ENCODE results near the gene FDX1. TPM values are rescaled to one million over a fixed set of nuclear protein-coding genes. Genes with fewer than 3 reads are reported as not detected.
"Not testable (repeated sequence)": the region's sequence is repeated elsewhere in the genome, so short reads cannot be mapped to it uniquely, and the experiment has no call there.

The FDX1 gene
- total RNA-seq, 2 experiments from 2014 or later: 13.3 to 15.9 TPM

GRCh38 chr11:110389965-110390364, 39.8 kb upstream of the FDX1 start:
- Histone ChIP-seq H3K79me2 (ENCODE audit: insufficient read depth, low read depth, low read length) (no peaks in the 10 kb centered on the region), H3K36me3 (ENCODE audit: insufficient read depth, low read length) (no peaks in the 10 kb centered on the region), H3K4me1 (ENCODE audit: insufficient read depth, low read length, poor library complexity, severe bottlenecking) (no peaks in the 10 kb centered on the region), H3K9me3 (ENCODE audit: low read length) (no peaks in the 10 kb centered on the region), H3K9me2 (ENCODE audit: insufficient read depth, low read length) (no peaks in the 10 kb centered on the region), H4K20me1 (ENCODE audit: insufficient read depth, low read length) (no peaks in the 10 kb centered on the region), H3K4me3 (ENCODE audit: low read depth, low read length, poor library complexity, severe bottlenecking) (no peak overlapping the region), H3K27ac (ENCODE audit: low read depth, low read length, poor library complexity, severe bottlenecking) (no peak overlapping the region), H2AFZ (ENCODE audit: low read length) (no peak overlapping the region), H3K4me2 (ENCODE audit: low read length) (no peak overlapping the region)
- intact Hi-C loops (cut with micrococcal nuclease; ENCODE audit: unreplicated experiment): no loop called here
- ChIA-PET POLR2A (no interaction called here), CTCF (ENCODE audit: unreplicated experiment) (no interaction called here)
- no TSS peak for BruUV-seq (replicated peaks)
- no peak for DNase-seq (ENCODE audit: low spot score)
- TF ChIP-seq EZH2phosphoT487 (IDR thresholded peaks at IDR 0.05; ENCODE audit: borderline replicate concordance, low read depth, low read length): no peak
- TF ChIP-seq CTCF (conservative IDR thresholded peaks at IDR 0.05; ENCODE audit: low read length): no peak

GRCh38 chr11:110392056-110392455, 37.7 kb upstream of the FDX1 start:
- no TSS peak for BruUV-seq (replicated peaks)
- no peak overlapping the region for H2AFZ ChIP-seq (ENCODE audit: low read length)
- H3K9me2 ChIP-seq (ENCODE audit: insufficient read depth, low read length): no peaks in the 10 kb centered on the region
- no peak for DNase-seq (ENCODE audit: low spot score)
- no peaks in the 10 kb centered on the region for H3K4me1 ChIP-seq (ENCODE audit: insufficient read depth, low read length, poor library complexity, severe bottlenecking)
- no peaks in the 10 kb centered on the region for H3K9me3 ChIP-seq (ENCODE audit: low read length)
- ChIA-PET CTCF (ENCODE audit: unreplicated experiment) (no interaction called here), POLR2A (no interaction called here)
- no peaks in the 10 kb centered on the region for H3K79me2 ChIP-seq (ENCODE audit: insufficient read depth, low read depth, low read length)
- no peak overlapping the region for H3K27ac ChIP-seq (ENCODE audit: low read depth, low read length, poor library complexity, severe bottlenecking)
- H3K4me3 ChIP-seq (ENCODE audit: low read depth, low read length, poor library complexity, severe bottlenecking): no peak overlapping the region
- no peaks in the 10 kb centered on the region for H4K20me1 ChIP-seq (ENCODE audit: insufficient read depth, low read length)
- intact Hi-C loops (cut with micrococcal nuclease; ENCODE audit: unreplicated experiment): no loop called here
- H3K4me2 ChIP-seq (ENCODE audit: low read length): no peak overlapping the region
- TF ChIP-seq CTCF (conservative IDR thresholded peaks at IDR 0.05; ENCODE audit: low read length) (no peak), EZH2phosphoT487 (IDR thresholded peaks at IDR 0.05; ENCODE audit: borderline replicate concordance, low read depth, low read length) (no peak)
- H3K36me3 ChIP-seq (ENCODE audit: insufficient read depth, low read length): no peaks in the 10 kb centered on the region

DNA sequence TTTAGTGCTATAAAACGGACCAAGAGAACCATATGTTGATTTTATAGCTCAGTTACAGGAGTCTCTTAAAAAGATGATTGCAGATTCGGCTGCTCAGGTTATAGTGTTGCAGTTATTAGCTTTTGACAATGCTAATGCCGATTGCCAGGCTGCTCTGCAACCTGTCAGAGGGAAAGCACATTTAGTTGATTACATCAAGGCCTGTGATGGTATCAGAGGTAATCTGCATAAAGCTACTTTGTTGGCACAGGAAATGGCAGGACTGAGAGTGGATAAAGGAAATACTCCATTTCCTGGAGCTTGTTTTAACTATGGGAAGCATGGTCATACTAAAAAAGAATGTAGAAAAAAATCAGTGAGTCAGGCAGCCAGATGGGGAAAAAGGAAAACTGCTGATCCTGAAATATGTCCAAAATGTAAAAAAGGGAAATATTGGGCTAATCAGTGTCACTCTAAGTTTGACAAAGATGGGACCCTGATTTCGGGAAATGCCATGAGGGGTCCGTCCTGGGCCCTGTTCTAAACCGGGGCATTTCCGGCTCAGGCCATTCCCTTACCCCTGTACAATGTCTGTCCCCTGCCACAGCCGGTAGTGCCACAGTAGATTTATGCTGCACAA, 32.0 kb upstream of the FDX1 start:
- DNase-seq (ENCODE audit: low spot score); H3K27ac ChIP-seq (ENCODE audit: low read depth, low read length, poor library complexity, severe bottlenecking); H4K20me1 ChIP-seq (ENCODE audit: insufficient read depth, low read length); H3K4me1 ChIP-seq (ENCODE audit: insufficient read depth, low read length, poor library complexity, severe bottlenecking); H3K4me2 ChIP-seq (ENCODE audit: low read length); H3K79me2 ChIP-seq (ENCODE audit: insufficient read depth, low read depth, low read length); CTCF ChIA-PET (ENCODE audit: unreplicated experiment); H3K36me3 ChIP-seq (ENCODE audit: insufficient read depth, low read length); intact Hi-C loops (cut with micrococcal nuclease; ENCODE audit: unreplicated experiment); H3K9me3 ChIP-seq (ENCODE audit: low read length); BruUV-seq (replicated peaks); H3K9me2 ChIP-seq (ENCODE audit: insufficient read depth, low read length); H2AFZ ChIP-seq (ENCODE audit: low read length); H3K4me3 ChIP-seq (ENCODE audit: low read depth, low read length, poor library complexity, severe bottlenecking): not testable (repeated sequence)
- POLR2A ChIA-PET: interaction anchor here (0.6 kb wide), 1 partner anchor 20 kb away, joined by 3 read pairs; no protein-coding TSS in a partner anchor

DNA sequence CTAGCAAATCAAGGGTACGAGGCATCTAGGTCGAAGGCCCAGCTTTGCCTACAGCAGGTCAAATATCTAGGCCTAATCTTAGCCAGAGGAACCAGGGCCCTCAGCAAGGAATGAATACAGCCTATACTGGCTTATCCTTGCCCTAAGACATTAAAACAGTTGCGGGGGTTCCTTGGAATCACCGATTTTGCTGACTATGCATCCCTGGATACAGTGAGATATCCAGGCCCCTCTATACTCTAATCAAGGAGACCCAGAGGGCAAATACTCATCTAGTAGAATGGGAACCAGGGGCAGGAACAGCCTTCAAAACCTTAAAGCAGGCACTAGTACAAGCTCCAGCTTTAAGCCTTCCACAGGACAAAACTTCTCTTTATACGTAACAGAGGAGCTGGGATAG, 26.2 kb upstream of the FDX1 start:
- H3K4me1 ChIP-seq (ENCODE audit: insufficient read depth, low read length, poor library complexity, severe bottlenecking); H3K9me2 ChIP-seq (ENCODE audit: insufficient read depth, low read length); H3K4me3 ChIP-seq (ENCODE audit: low read depth, low read length, poor library complexity, severe bottlenecking); H2AFZ ChIP-seq (ENCODE audit: low read length); H3K36me3 ChIP-seq (ENCODE audit: insufficient read depth, low read length); H3K79me2 ChIP-seq (ENCODE audit: insufficient read depth, low read depth, low read length); CTCF ChIA-PET (ENCODE audit: unreplicated experiment); H3K9me3 ChIP-seq (ENCODE audit: low read length); H3K4me2 ChIP-seq (ENCODE audit: low read length); H3K27ac ChIP-seq (ENCODE audit: low read depth, low read length, poor library complexity, severe bottlenecking); DNase-seq (ENCODE audit: low spot score); H4K20me1 ChIP-seq (ENCODE audit: insufficient read depth, low read length); BruUV-seq (replicated peaks); intact Hi-C loops (cut with micrococcal nuclease; ENCODE audit: unreplicated experiment): not testable (repeated sequence)
- POLR2A ChIA-PET: interaction anchor here (2.0 kb wide), 1 partner anchor 11 kb away, joined by 7 read pairs; no protein-coding TSS in a partner anchor

- H3K9me3 ChIP-seq (ENCODE audit: low read length); BruUV-seq (replicated peaks); H3K4me3 ChIP-seq (ENCODE audit: low read depth, low read length, poor library complexity, severe bottlenecking); H2AFZ ChIP-seq (ENCODE audit: low read length); CTCF ChIA-PET (ENCODE audit: unreplicated experiment); H3K4me1 ChIP-seq (ENCODE audit: insufficient read depth, low read length, poor library complexity, severe bottlenecking); H3K36me3 ChIP-seq (ENCODE audit: insufficient read depth, low read length); intact Hi-C loops (cut with micrococcal nuclease; ENCODE audit: unreplicated experiment); H3K9me2 ChIP-seq (ENCODE audit: insufficient read depth, low read length); H3K4me2 ChIP-seq (ENCODE audit: low read length); H3K79me2 ChIP-seq (ENCODE audit: insufficient read depth, low read depth, low read length); H3K27ac ChIP-seq (ENCODE audit: low read depth, low read length, poor library complexity, severe bottlenecking); H4K20me1 ChIP-seq (ENCODE audit: insufficient read depth, low read length); DNase-seq (ENCODE audit: low spot score); POLR2A ChIA-PET: not testable (repeated sequence)
Observed at GRCh38 chr11:110405636-110406035, 24.1 kb upstream of the FDX1 start.

All from OCI-LY7 (cell line).